Iris pigment epithelial cell (primary cell): ENCODE results near the gene KCNT1.
A peak's percentile ranks its signal among the peaks of the same experiment; 100 is the strongest.

Experiments used
- DNase-seq: peaks from one replicate; pipeline ENCODE4 v3.0.0-alpha.2; 2011; ENCODE audit warnings: low read depth

KCNT1 gene

GRCh38 chr9:135746565-135746964 lies 44.6 kb downstream of the KCNT1 start:
- no peak for DNase-seq

GRCh38 chr9:135747311-135747710 lies 45.3 kb downstream of the KCNT1 start:
- DNase-seq = no peak

- no peak for DNase-seq
Measured at GRCh38 chr9:135748676-135749075, 46.7 kb downstream of the KCNT1 start.

- no peak for DNase-seq
Measured at GRCh38 chr9:135749171-135750045, 47.4 kb downstream of the KCNT1 start.

GRCh38 chr9:135750786-135751185 lies 48.8 kb downstream of the KCNT1 start:
- DNase-seq = no peak

- DNase-seq = no peak
Measured at GRCh38 chr9:135751501-135751900, 49.5 kb downstream of the KCNT1 start.

- no peak for DNase-seq
Measured at GRCh38 chr9:135752281-135753204, 50.6 kb downstream of the KCNT1 start.

- DNase-seq = no peak
Measured at GRCh38 chr9:135753391-135754105, 51.6 kb downstream of the KCNT1 start.

- DNase-seq = no peak
Measured at GRCh38 chr9:135756576-135756975, 54.6 kb downstream of the KCNT1 start.

GRCh38 chr9:135757356-135757755 lies 55.4 kb downstream of the KCNT1 start:
- no peak for DNase-seq

GRCh38 chr9:135758056-135758455 lies 56.1 kb downstream of the KCNT1 start:
- no peak for DNase-seq

GRCh38 chr9:135758870-135759269 lies 56.9 kb downstream of the KCNT1 start:
- DNase-seq = no peak

GRCh38 chr9:135759676-135760300 lies 57.8 kb downstream of the KCNT1 start:
- DNase-seq = no peak

GRCh38 chr9:135760465-135760864 lies 58.5 kb downstream of the KCNT1 start:
- no peak for DNase-seq

- no peak for DNase-seq
Measured at GRCh38 chr9:135761150-135761844, 59.3 kb downstream of the KCNT1 start.

- DNase-seq = no peak
Measured at GRCh38 chr9:135761845-135762168, 59.8 kb downstream of the KCNT1 start.

- no peak for DNase-seq
Measured at GRCh38 chr9:135762921-135763320, 60.9 kb downstream of the KCNT1 start.

- DNase-seq = no peak
Measured at GRCh38 chr9:135763716-135764446, 61.9 kb downstream of the KCNT1 start.

- DNase-seq = no peak
Measured at GRCh38 chr9:135764731-135765130, 62.7 kb downstream of the KCNT1 start.

GRCh38 chr9:135765416-135765815 lies 63.4 kb downstream of the KCNT1 start:
- DNase-seq = no peak

GRCh38 chr9:135766251-135766650 lies 64.3 kb downstream of the KCNT1 start:
- DNase-seq = peak; percentile 3
